GM21619 (cell line): ENCODE measurements around the gene IFT81.
"Not testable (repeated sequence)": the region's sequence is repeated elsewhere in the genome, so short reads cannot be mapped to it uniquely, and the experiment has no call there.

Experiments used
- ATAC-seq: cut with Tn5 transposase; IDR thresholded peaks from one replicate; pipeline ENCODE4 v1.9.1; 2021; ENCODE audit not compliant: unreplicated experiment

Gene IFT81

GRCh38 chr12:110244829-110245228, 120.7 kb downstream of the IFT81 start:
- ATAC-seq = no peak

- no peak for ATAC-seq
Measured at GRCh38 chr12:110245369-110245772, 121.2 kb downstream of the IFT81 start.

GRCh38 chr12:110246636-110247339, 122.6 kb downstream of the IFT81 start:
- no peak for ATAC-seq

DNA sequence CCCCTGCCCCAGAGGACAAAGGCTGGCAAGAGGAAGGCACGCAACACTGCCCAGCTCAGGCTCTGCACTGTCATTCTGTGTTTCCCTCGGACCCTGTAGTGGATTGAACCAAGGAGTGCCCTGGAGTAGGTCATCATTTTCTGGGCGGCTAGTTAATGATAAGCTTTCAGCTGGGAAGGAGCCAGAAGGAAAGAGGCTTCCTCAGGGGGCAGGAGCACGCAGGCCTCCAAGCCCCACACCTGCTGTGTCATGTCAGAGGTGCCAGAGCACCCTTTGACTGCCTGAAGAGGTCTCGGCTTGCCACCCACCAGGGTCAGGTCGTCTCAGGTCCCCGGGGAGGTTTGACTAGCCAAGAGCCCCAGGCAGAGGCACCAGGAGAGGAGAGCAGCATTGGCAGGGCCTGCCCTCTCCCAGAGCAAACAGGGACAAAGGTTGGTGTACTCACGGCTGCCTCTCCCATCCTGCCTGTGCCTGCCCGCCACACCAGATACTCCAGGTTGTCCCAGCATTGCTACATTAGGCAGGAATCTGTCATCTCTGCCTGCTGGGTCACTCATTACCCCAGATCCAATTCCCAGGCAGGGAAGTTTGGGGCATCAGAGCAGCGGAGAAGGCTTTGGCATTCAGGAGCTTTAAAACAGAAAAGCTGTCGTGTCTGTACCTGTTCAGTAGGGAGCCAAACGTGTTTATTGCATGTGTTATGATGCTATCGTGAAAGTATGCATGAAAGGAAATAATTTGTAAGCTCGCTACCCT, 123.4 kb downstream of the IFT81 start:
- no peak for ATAC-seq

GRCh38 chr12:110248096-110248447, 123.9 kb downstream of the IFT81 start:
- no peak for ATAC-seq

DNA sequence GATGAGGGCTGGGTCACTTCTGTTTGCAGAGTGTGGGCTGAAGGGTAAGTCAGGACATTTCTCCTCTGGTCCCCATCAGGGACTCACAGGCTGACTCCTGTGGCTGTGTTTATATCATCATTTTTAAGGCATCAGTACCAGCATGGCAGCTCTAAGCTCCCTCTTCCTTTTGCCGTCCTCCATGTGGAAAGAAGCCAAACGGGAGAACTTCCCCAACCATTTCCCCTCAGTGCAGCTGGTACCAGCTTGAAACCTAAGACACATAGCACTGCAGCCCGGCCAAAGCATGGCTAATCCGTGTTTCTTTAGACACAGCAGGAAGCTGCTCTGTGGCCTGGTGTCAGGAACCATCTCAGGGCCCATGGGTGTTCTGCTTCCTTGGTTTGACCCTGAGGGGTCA, 124.9 kb downstream of the IFT81 start:
- ATAC-seq = no peak

DNA sequence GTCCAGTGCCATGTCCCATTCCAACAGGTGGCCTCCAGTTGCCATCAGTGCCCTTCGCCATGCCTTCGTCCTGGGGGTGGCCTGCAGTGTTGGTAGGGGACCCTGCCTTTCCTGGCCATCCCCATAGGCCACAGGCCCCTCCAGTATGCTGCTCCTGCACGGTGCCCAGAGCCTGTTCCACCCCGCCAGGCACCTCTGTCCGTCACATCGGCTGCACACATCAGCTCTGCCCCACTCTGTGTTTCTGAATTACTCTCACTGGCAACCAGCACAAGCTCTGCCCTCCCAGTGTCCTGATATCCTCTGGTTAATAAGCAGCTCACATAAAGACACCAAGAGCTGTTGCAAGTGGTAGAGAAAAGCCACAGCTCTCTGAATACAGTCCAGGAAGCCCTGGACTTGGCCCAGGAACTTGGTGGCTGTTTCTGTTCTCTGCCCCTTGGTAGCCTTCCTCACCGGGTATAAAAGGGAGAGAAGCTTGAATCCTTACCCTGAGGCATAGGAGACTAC, 125.6 kb downstream of the IFT81 start:
- no peak for ATAC-seq

DNA sequence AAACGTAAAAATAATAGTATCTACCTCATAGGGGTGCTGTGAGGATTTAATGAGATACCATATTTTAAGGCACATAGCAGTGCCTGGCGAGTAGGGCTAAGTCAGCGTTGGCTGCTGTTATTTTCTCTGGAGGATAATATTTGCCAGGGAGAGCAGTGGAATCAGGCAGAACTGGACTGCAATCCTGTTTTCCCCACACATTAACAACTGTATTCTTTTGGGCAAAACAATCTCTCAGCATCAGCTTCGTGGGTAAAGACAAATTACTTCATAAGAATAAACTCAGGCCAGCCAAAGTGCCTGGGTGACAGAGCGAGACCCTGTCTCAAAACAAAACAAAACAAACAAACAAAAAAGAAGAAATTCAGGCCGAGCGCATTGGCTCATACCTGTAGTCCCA, 127.2 kb downstream of the IFT81 start:
- ATAC-seq = no peak

- ATAC-seq = no peak
Measured at GRCh38 chr12:110252716-110253115, 128.6 kb downstream of the IFT81 start.

DNA sequence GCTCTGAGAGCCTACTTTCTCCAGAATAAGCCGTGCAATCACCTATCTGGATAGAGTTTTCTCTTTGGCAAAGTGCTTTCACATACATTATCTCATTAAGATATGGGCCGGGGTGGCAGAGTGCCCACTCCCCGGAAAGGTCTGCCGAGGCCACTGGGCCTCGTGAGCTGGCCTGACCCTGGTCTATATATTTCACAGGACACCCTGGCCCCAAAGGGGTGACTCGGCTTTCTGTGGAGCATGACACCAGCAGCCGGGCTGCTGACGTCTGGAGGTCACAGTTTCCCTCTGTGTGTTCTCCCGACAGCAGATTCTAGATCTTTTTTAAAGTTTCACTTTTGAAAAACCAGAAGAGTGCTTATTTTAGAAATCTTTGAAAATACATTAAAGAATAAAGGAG, 129.0 kb downstream of the IFT81 start:
- no peak for ATAC-seq

DNA sequence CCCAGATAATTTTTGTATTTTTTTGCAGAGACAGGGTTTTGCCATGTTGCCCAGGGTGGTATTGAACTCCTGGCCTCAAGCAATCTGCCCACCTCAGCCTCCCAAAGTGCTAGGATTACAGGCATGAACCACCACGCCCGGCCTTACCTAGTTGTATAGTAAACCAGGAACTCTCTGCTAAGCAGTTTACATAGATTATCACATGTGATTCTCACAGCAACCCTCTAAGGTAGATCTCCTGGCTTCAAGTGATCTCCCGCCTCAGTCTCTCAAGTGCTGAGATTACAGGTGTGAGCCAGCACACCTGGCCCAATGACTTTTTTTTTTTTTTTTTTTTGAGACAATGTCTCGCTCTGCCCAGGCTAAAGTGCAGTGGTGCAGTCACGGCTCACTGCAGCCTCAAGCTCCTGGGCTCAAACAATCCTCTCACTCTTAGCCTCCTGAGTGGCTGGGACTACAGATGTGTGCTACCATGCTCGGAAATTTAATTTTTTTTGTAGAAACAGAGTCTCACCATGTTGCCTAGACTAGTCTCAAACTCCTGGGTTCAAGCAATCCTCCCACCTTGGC, 130.9 kb downstream of the IFT81 start:
- no peak for ATAC-seq

DNA sequence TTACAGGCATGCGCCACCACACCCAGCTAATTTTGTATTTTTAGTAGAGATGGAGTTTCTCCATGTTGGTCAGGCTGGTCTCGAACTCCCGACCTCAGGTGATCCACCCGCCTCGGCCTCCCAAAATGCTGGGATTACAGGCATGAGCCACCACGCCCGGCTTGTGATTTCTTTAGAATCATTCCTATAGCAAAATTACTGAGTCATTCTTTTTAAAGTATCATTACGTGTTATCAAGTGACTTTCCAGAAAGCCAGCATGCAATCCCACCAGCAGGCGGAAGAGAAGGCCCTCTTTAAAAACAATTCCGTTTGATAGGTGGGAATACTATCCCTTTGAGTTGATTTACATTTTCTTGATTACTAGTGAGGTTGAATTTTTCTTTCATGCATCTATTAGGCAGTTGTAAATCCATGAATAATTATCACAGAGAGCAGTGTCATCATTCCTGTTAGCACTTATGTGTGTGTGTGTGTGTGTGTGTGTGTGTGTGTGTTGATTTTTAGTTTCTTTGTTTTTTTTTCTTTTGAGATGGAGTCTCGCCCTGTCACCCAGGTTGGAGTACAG, 131.8 kb downstream of the IFT81 start:
- ATAC-seq = not testable (repeated sequence)

DNA sequence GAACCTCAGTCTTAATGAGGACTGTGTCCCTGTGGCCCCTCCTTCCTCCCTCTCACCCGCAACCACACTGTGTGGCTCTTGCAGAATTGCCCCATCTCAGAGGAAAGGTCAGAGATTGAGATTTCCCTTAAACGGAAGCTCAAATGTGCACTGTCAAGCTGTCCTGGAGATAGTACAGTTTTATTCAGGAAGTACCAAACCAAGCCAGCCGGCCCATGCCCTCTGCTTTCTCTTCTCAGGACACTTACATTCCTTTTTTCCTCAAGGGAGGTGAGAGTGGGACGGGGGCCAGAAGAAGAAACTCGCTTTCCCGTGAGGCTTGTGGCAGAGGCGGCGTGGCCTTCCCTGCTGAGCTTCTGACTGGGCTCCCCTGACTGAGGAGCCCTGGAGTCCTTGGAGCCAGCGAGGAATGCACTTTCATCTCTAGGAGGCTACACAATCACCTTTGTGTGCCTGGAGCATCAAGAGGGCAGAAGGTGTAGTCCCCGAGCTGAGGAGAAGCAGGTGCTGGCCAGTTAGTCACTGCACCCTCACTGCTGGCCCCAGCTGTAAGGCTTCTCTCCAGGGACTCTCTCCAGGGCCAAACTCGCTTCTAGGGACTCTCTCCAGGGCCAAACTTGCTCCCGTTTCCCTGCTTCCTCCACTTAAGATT, 132.7 kb downstream of the IFT81 start:
- no peak for ATAC-seq

- ATAC-seq = no peak
Measured at GRCh38 chr12:110258466-110258865, 134.3 kb downstream of the IFT81 start.

GRCh38 chr12:110262442-110263388, 138.6 kb downstream of the IFT81 start:
- ATAC-seq = no peak

- ATAC-seq = no peak
Measured at GRCh38 chr12:110266381-110266960, 142.3 kb downstream of the IFT81 start.

GRCh38 chr12:110266980-110267620, 142.9 kb downstream of the IFT81 start:
- no peak for ATAC-seq
